HG03025 (cell line): ENCODE measurements around the gene WWOX.

Experiments
- ATAC-seq: cut with Tn5 transposase; IDR thresholded peaks from one replicate; pipeline ENCODE4 v1.9.1; 2021; ENCODE audit warnings: mild to moderate bottlenecking, moderate library complexity; ENCODE audit not compliant: unreplicated experiment, low FRiP score

Gene WWOX

DNA sequence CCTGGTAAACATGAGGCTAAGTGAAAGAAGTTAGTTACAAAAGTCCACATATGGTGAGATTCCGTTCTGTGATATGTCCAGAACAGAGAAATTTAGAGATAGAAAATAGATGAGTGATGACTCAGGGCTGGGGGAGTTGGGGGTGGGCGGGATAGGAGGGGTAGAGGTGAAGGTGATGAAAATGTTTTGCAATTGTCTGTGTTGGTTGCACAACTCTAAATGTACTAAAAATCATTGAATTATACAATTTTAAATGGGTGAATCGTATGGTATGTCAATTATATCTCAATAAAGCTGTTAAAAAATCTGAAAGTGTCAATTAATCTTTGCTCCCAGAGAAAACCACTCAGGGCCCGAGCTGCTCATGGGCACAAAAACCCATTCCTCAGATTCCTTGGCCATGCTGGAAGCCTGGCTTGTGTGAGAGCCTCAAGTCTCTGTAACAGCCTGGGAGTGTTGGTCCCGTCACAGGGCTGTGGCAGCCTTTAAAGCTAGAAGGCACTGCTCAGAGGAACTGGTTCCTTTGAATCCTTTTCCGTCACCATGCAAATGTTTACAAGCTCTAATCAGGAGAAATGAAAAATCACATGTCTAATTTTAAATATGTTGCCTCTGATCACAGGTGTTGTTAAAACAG lies 225.3 kb downstream of the WWOX start:
- no peak for ATAC-seq

DNA sequence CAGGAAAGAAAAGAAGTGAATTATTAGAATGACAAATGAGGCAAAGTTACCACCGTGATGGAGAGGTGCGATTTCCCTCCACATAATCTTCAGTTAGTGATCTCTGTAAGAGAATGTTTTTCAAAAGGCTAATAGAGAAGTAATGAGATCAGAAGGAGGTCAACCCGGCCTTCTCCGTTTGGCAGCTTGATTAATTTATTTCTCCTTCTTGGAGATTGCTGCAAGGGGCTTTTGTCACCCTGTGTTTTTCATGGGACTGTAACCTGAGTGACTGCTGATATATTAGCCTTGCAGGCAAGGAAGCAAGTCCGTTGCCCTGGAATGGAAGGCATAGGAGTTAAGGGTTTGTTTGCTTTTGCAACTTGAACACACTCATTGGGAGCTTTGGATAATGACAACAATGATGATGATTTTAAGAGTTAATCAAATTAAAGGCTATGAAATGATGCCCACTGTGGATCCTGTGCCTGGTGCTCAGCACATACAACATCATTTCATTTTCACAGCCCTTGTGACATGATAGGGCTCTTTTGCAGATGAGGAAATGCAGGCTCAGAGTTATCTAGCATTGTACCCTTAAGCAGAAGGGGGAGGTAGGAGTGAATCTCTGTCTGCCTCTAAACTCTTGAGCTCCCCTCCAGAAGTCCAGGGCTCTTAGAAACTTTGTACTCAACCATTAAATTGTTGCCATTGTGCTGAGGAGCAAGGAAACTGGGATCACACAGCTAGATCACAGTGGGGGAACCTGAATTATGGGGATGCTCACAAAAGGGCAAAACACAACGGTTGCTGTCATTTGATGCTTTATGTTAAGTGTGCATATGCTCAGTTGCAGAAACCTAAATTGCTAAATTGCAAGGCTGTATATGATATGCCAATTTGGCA lies 226.3 kb downstream of the WWOX start:
- no peak for ATAC-seq

DNA sequence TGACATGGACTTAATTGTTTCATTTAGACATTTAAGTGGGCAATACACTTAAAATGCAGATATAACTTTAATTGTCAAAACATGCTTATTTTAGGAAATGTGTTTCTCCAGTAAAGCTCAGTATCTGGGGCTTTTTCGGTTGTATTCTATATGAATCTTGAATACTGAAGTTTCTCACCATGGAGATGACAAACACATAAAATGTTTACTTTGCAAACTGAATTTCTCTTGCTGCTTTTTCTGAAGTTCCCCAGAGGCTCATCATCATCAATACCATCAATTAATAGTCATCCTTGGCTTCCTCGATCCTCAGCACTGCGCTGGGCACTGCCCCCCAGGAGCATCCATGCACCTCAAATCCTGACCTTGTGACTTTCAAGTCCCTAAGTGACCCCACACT lies 227.3 kb downstream of the WWOX start:
- ATAC-seq = no peak

DNA sequence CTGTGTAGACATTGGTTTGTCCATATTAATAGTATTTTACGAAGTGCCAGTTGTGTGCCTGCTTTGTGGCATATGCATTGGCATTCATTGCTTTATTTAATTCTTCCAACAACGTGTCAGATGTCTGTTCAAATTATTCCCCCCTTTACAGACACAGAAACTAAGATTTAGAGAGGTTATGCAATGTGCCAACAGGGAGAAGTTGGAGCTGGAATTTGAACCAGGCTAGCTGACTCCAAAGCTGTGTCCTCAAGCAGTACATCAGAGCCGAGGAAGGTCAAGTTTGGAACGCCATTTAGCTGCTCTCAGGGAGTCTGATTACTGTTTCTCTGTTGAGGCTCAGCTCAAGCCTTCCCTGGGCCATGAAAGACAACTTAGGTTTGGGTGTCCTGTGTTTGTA lies 232.3 kb downstream of the WWOX start:
- ATAC-seq = no peak

DNA sequence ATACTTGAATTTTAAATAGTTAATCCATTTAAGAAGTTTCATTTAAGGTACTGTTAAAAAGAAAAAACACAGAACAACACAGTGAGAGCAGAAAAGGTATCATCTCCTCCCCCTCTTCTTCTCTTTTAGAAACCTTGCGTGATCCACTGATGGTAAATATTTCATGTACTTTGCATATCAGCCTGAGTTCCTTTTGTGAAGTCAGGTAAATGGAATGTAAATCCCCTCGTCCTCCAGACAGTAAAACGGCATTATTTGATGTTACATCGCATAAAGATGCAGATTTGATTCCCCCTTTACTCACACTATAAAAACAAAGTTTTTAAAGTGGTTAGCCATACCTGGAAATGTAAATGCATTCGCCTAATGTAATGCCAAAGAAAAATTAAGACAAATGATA lies 234.4 kb downstream of the WWOX start:
- ATAC-seq = no peak

DNA sequence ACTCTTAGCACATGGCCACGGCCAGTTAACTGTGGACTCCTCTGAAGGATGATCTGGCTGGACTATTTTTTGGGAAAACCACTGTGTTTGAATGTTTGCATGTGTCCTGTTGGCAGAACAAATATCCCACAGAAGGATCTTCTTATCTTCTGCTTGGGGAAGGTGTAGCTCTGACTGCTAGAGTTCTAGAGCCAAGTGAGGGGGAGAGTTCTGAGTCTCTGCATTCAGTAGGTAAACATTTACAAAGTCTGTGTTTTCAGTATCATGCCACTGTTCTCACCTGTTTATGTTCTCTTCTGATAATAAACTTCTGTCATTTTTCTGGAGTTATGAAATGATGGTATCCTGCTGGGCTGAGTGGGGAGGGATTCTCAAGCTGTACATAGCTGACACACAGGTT lies 241.1 kb downstream of the WWOX start:
- no peak for ATAC-seq

DNA sequence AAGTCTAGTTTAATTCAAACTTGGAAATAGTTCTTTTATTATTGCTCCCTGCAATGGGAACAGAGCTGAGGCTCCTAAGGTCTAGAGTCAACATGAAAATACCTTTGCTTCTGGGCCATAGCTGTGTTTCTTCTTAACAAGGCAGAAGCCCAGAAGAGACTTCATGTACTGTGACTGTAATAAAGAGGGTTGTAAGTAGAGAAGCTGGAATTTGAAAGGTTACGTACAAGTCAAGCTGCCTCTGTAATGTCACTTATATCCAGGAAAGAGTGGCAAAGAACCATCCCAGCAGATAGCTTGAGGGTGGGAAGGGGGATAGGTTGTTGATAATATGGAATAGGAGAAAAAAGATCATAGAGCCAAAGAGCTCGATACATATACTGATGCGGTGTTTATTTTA lies 248.6 kb downstream of the WWOX start:
- ATAC-seq = no peak

DNA sequence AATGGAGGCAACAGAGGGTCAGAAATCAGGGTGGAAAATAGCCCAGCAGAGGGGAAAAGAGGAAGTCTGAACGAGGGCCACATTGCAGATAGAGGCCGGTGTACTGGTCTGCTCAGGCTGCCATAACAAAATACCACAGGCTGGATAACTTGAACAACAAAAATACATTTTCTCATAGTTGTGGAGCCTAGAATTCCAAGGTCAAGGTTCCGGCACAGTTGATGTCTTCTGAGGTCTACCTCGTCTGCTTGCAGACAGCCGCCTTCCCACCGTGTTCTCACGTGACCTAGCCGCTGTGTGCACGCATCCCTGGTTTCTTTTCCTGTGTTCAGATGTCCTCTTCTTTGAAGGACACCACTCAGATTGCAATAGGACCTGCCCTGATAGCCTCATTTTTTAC lies 249.4 kb downstream of the WWOX start:
- no peak for ATAC-seq

DNA sequence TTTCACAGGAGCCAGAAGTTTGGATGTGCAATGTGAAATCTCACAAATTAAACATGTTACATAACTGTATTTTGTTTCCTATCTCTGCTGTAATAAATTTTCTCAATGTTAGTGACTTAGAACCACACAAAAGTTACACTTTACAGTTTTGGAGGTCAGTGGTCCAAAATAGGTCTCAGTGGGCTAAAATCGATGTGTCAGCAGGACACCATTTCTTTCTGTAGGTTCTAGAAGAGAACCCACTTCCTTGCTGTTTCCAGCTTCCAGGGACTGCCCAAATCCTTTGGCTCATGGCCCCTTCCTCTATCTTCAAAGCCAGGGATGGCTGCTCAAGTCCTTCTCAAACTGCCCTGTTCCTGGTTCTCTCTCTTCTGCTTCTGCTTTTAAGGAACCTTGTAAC lies 252.7 kb downstream of the WWOX start:
- no peak for ATAC-seq

DNA sequence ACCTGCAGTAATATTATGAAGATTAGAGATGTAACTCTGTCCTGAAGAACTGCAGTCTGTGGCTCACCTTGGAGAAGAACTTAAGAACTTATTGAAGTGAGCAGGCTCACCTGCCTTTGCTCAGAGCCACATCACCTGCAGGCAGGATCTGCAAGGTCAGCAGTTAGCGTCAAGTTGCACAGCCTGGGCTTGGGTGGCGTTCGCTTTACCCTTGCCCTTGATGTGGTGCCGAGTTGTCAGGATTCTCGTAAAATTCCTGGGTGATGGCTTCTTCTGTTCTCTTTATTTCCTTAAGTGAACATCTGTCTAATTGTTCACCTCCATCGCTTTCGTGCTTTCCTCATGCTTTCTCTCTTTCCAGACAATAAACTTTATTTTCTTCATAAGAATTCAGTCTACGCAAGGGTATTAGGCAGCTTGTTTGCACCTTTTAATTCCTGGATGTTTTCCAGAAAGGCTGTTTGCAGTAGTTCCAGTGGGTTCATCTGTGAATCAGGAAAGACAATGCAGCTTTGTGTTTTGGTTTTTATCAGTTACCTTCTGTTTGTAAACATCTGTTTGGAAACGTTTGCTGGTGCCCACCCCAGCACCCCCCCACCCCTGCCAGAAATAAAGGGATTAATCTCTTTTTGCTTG lies 254.3 kb downstream of the WWOX start:
- no peak for ATAC-seq

DNA sequence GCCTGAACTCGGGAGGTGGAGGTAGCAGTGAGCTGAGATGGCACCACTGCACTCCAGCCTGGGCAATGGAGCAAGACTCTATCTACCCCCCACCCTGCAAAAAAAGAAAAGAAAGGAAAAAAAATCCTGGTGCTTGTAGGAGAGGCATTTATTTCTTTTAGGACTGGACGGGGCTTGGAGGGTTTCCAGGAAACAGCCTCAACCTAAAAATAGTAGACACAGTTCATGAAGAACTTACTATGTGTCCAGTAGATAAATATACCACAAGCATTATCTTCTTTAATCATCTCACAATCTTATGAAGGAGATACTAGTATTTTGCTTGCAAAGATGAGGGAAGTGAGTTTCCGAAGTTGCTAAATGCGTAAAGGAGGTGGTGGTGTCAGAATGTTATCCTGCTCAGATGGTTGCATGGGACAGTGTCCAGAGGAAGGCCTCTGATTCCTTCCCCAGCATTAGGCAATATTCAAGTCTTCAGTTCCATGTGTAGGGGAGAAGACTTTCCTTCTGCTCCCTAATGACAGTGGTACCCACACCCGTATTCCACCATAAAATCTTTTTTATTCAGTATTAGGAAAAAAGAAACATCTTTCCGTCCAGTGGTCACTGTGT lies 263.2 kb downstream of the WWOX start:
- ATAC-seq = no peak

DNA sequence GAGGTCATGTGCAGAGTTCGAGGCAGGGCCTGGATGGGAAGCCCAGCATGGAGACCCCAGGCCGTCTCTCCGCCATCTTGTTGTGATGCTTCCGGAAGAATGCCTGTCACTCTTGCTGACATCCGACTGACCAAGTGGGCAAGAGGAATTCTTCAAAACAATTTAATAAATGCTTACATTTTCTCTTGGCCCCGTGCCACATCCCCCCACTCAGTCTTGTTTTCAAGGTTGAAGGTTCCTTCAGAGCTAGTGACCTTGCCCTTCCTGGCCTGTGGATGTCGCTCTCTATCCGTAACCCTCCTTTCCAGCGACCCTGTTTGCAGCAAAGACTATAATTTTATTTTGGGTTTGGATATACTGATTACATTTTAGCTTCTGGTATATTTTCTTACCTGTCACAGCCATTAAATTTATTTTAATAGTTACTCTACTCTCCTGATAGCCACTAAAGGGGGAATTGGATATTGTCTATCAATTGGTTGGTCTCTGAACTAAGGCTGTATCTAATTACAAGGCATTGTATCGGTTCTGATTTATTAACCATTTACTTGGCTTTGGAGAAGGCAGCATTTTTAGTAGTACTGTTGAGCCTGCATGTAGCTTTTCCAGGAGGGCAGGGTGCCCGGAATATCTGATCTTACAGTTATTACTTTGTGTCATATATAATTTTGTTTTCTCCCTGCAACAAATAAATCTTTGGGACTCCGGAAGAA lies 264.5 kb downstream of the WWOX start:
- no peak for ATAC-seq

DNA sequence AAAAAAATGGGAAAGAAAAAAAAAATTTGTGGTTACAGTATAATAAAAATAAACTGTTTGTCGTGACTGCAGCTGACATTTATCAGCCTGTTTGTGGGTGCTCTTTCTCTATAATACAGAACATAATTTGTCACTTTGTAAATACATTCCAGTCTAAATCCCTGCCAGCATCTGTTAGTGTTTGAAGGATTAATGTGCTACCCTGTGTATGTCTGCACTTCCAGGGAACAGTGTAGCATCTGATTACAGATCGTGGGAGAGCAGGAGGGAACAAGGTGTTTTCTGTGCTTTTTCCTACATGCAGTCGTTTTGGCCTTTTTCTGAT lies 265.1 kb downstream of the WWOX start:
- ATAC-seq = no peak

DNA sequence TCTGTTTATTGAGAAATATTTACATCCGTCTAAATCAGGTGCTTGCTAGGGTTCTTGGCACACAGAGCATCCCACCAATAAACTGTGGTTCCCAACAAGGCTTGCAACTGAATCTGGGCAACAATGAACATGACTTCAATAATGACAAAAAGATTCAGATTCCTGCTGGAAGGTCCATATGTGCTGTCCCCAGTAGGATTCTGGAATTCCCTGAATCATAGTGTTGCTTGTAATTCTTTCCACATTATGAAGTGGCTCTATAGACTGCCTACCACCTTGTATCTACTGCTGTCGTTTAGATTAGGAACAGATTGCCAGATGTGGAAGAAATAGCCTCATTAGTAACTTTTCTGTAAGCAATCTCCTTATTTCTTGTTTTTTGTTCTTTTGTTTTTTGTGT lies 265.9 kb downstream of the WWOX start:
- ATAC-seq = no peak

DNA sequence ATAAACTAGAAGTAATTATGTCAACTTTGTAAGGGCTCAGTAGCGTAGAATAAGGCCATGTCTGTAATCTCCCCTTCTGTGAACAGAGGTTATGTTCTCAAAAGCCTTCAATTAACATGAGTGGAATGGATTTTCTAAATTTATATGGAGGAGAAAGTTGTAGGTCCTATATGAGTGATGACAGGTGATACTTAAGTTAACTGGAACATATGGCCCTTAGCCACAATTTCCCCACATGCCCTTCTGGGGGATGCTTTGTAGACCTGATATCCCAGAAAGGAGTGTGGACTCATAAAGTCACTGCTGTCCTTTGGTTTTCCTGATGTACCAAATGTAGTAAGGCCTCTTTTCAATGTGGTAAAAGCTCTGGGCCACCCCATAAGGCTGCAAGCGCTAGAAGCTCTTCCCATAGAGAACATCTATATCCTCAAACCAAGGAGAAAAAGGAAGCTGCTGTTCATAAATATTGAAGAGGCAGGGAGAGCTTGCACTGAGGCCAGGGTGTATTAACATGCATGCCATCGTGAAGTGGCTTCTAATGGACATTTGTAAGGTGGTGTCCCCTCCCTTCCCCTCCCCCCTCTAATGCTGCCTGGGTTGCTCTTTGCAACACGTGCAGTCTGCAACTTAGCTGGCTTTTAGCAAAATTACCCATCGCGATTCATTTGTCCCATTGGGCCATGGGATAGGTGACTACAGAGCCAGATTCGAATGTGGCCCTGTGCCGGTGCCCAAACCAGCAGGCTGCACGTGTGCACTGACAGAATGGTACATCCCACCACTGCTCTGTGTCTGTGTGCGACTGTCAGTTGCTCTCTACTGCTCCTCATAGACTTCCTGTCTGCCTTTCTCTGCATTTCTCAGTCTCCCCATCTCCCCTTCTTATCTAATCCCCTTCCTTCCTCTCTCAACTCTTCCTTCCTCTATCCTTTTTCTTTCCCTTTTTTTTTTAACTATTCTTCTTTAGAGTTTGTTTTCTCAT lies 269.0 kb downstream of the WWOX start:
- no peak for ATAC-seq

DNA sequence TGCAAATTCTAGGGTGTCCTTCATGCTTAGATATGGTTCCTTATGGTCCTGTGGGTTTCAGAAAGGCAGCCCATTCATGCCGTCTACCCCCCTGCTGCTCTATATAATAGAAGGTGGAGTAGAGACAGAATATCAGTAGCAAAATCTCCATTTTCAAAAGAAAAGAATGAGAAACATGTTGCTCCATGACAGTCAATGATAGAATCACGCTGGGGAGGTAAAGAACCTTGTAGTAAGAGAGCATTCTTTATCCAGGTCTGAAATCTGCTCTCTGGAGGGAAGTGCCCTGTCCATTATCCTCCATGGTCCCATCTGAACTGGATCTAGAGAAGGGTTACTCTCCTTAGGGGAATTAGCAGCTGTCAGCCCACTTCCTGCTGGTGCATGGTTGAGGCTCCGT lies 272.8 kb downstream of the WWOX start:
- no peak for ATAC-seq

DNA sequence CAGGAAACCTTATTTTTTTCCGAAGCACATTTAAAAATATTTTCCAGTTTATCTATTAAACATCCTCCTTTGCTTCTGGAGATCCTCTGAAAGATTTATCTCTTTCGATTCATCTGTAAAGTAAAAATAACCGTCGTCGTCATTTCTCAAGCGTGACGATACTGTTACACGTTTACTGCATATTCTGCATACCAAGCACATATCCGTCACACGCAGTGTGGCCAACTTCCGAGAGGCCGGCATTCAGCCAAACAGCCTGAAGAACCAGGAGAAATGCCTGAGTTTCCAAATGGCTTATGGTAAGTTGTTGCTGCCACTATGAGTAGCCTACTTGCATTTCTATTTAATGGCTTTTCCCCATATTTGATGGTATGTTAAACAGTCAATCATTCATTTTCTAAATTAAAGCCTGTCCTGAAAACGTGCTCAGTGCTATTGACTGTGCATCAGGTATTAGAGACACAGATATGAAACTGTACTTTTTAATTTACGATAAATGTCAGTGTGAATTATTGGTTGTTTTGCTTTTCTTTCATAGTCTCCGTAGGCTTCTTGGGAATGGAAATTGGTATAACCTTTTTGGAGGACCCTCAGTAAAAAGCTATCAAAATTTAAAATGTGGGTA lies 275.7 kb downstream of the WWOX start:
- no peak for ATAC-seq

DNA sequence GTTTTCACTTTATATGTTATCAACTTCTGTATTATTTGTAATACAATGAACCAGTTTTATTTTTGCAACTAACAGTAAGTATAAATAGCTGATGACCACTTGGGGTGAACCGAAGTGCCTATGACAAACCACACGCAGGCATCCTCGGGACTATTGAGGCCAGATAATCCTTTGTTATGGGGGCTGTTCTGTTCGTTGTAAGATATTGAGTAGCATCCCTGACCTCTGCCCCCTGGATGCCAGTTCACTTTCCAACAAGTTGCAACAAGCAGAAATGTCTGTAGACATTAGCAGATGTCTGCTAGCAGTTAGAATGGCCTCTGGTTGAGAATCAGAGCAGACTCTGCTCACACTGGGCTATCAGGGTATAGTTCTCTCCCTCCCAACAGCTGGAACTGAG lies 277.0 kb downstream of the WWOX start:
- no peak for ATAC-seq

DNA sequence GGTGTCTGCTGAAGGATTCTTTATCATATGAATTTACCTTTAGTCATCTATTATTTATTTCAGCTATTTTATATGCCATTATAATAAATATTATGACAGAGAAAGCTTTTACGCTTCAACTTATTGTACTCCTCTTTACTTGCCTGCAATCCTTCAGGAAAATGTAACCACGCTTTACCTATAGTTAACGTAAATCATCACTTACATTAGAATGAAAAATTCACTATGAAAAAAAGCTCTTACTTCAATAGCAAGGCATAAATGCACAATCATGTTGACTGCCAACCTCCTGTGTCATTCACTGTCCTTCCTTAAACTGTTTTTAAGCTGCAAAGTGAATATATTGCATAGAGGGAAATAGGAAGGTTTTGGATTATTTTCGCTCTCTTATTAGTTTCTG lies 277.9 kb downstream of the WWOX start:
- ATAC-seq = no peak
